GM19025 (cell line): ENCODE results near the gene TEX44.
"Not testable (repeated sequence)": the region's sequence is repeated elsewhere in the genome, so short reads cannot be mapped to it uniquely, and the experiment has no call there.

Experiments used
- ATAC-seq: cut with Tn5 transposase; IDR thresholded peaks from one replicate; pipeline ENCODE4 v1.9.1; 2021; ENCODE audit warnings: mild to moderate bottlenecking, low read depth, moderate library complexity; ENCODE audit not compliant: unreplicated experiment

Gene TEX44

GRCh38 chr2:231592636-231593145, at the start of gene TEX44:
TEX44 (plus strand) TSS chr2:231592864; CDS start chr2:231592952, 88 bp downstream.
- no peak for ATAC-seq

- ATAC-seq: peak; percentile 99
Measured at GRCh38 chr2:231545105-231545902, 47.4 kb upstream of the TEX44 start.

- no peak for ATAC-seq
Measured at GRCh38 chr2:231546014-231546715, 46.5 kb upstream of the TEX44 start.

GRCh38 chr2:231547315-231548110, 45.2 kb upstream of the TEX44 start:
- no peak for ATAC-seq

- no peak for ATAC-seq
Measured at GRCh38 chr2:231548752-231549151, 43.9 kb upstream of the TEX44 start.

GRCh38 chr2:231549446-231550239, 43.0 kb upstream of the TEX44 start:
- ATAC-seq: no peak

GRCh38 chr2:231552752-231553151, 39.9 kb upstream of the TEX44 start:
- ATAC-seq: no peak

GRCh38 chr2:231554327-231554726, 38.3 kb upstream of the TEX44 start:
- no peak for ATAC-seq

- ATAC-seq: no peak
Measured at GRCh38 chr2:231554748-231555545, 37.7 kb upstream of the TEX44 start.

GRCh38 chr2:231556496-231556895, 36.2 kb upstream of the TEX44 start:
- ATAC-seq: not testable (repeated sequence)

GRCh38 chr2:231556981-231557380, 35.7 kb upstream of the TEX44 start:
- no peak for ATAC-seq

GRCh38 chr2:231557571-231558217, 35.0 kb upstream of the TEX44 start:
- ATAC-seq: no peak

GRCh38 chr2:231563378-231563961, 29.2 kb upstream of the TEX44 start:
- ATAC-seq: no peak

GRCh38 chr2:231565887-231566594, 26.6 kb upstream of the TEX44 start:
- ATAC-seq: no peak

GRCh38 chr2:231567159-231567558, 25.5 kb upstream of the TEX44 start:
- no peak for ATAC-seq

- ATAC-seq: no peak
Measured at GRCh38 chr2:231568098-231568784, 24.4 kb upstream of the TEX44 start.

- ATAC-seq: no peak
Measured at GRCh38 chr2:231568785-231569435, 23.8 kb upstream of the TEX44 start.
